GM20000 (cell line): ENCODE measurements around the gene STAC3.

ENCODE experiments used
- DNase-seq: peaks from one replicate; pipeline ENCODE4 v3.0.0; 2012; ENCODE audit warnings: low spot score
- CTCF ChIP-seq: IDR thresholded peaks from 2 replicates; pipeline ENCODE4 v1.5.1; 2012; ENCODE audit warnings: mild to moderate bottlenecking, control low read depth; ENCODE audit errors: extremely low read depth, missing control alignments

The STAC3 gene

GRCh38 chr12:57273516-57273915, 22.5 kb upstream of the STAC3 start:
- no peak for DNase-seq
- no peak for TF ChIP-seq CTCF

DNA sequence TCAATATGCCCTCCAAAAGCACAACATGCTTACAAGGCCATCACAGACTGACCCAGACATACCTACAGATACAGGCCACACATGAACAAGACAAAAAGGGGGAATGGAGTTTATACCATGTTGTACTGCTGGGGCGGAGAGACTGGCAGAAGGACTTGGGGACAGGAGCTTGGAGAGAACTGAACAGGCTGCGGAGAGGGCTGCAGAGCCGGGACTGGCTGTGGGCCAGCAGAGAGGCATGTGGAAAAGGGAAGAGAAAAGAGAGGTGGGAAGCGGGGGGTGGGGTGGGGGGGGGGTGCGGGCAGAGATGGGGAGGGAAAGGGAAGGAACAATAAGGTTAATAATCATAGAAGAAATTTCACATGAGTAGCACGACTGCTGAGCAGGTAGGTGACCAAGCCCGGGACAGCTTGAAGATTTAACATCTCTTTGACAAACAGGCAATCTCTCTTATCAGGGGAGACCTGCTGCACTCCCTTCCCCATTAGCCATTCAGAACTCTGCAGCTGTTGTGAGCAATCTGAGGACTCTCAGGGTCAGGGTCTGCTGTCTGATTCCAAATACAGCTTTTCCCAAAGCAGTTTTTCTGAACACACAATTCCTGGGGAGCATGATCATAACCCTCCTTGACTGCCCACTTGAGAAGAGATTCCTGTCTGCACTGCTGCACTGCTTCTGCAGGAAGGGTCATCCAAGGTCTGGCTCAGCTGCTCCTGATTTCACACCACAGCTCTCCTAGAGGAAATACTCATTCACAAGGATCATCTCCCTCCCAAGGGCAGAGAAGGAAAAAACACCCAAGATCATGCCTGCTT, 21.6 kb upstream of the STAC3 start:
- no peak for TF ChIP-seq CTCF
- DNase-seq = no peak

GRCh38 chr12:57270966-57271470, 20.0 kb upstream of the STAC3 start:
- no peak for DNase-seq
- TF ChIP-seq CTCF = no peak

GRCh38 chr12:57268264-57268663, 17.3 kb upstream of the STAC3 start:
- no peak for DNase-seq
- no peak for TF ChIP-seq CTCF

GRCh38 chr12:57266681-57267080, 15.7 kb upstream of the STAC3 start:
- no peak for TF ChIP-seq CTCF
- DNase-seq = no peak

GRCh38 chr12:57263096-57263495, 12.1 kb upstream of the STAC3 start:
- no peak for TF ChIP-seq CTCF
- DNase-seq = no peak

DNA sequence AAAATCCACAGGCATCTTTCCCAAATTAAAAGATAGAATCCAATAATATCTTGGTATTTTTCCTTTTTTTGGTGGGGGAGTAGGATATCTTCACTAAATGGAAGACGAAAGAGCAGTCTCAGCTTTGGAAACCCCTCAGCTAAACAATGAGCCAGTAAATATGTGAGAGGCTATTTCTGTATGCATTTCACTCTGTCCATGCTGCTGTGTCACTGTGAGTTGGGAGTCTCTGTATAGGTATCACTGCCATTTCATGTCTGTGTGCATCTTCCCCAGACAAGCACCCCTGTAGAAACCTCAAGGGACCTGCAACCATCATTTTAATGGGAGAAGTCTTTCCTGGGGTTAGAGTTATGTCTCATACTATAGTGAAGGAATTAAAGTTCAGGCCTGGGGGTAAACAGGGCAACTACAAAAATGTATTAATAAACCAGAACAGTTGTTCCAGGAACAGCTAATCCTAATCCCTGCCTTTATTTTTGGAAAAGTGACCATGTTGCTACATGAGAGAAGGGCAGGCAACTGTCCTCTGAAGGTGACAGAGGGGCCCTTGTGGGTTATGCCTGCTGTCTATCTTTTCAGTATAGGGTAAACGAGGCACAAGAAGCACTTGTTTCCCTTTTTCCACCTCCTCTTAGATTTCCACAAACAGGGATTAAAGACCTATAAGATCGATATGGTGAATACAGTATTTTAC, 11.3 kb upstream of the STAC3 start:
- no peak for DNase-seq
- no peak for TF ChIP-seq CTCF
